Muscle of arm (tissue), 12 donors: ENCODE measurements around the gene SLC2A6. TPM values are rescaled to one million over a fixed set of nuclear protein-coding genes. Genes with fewer than 3 reads are reported as not detected.

Source experiments
- DNase-seq: peaks from one replicate; pipeline ENCODE4 v3.0.0-alpha.2; 2013
- polyA plus RNA-seq, 12 donors: library from polyadenylated mRNA; unstranded; fragments of 120-200 nt; gene quantifications; one replicate each; pipeline ENCODE4 v1.2.1, GENCODE V29; 2013; ENCODE audit not compliant: insufficient read length in 12 of 12

SLC2A6 gene
- polyA plus RNA-seq, 12 donors = 0.87 to 1.6 (median 1.1) TPM; not detected in 2

DNA sequence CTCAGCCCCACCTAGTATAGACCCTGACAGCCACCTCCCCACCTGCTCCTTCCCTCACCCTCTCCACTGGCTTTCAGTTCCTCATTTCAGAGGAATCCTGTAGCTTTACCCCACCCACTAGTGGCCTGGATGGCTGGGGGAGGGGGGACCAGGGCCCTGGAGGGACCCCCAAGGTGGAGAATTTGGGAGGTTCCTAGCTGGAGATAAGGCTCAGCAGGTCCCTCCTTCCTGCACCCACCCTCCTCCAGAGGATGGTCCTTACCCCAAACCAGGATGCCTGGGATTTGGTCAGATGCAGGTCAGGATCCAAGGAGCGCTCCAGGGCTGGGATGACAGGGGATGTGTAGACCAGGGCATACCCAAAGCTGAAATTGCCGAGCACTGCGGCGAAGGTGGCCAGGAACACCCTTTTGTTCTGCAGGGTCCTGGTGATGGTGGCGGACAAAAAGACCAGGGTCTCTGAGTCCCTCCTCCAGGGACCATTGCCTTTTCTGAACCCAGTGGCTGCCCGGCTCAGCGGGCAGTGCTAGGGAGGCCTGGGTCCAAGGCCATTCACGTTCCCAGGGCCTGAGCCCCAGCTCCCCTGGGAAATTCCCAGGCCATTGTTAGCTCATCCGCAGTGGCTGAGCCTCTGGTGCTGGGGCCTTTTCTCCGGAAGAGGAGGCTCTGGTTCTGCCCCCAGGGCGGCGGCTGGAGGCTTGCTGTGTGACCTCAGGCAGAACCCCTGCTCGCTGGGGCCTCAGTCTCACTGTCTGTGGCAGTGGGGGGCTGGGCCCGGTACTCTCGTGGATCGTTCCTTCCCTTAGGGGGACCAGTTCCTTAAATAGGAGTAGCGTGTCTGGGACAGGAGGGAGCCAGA, 678 bp downstream of the SLC2A6 start:
- no peak for DNase-seq

GRCh38 chr9:133477461-133477860, 1.4 kb downstream of the SLC2A6 start:
- DNase-seq = no peak

GRCh38 chr9:133476941-133477340, 2.0 kb downstream of the SLC2A6 start:
- no peak for DNase-seq

GRCh38 chr9:133476036-133476931, 2.6 kb downstream of the SLC2A6 start:
- no peak for DNase-seq

DNA sequence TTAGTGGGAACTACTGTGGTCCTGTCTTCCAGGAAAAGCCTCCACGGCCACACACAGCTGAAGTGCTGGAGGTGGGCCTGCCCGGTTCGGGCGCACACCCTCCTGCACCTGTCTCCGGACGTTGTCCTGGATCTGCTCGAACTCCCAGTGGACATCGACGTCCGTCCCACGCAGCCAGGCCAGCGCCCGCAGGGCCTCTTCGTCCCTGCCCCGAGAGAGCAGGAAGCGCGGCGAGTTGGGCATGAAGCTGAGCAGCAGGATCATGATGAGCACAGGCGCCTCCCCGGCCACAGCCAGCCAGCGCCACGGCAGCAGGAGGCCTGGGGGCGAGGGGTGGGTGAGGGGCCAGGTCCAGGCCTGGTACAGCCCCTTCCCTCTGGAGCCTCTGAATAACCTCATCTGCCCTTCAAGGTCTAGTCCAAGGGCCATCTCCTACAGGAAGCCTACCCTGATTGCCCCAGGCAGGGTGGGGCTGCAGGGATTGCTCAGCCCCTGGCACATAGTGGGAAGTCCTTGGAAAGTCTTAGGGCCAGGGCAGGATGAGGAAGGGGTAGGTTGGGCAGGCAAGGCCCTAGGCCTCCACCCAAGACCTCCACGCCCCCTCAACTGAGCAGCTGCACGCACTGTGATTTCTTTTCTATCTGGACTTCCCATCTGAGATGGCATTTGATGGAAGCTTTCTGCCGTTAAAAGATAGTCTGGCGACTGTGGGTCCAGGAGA, 3.4 kb downstream of the SLC2A6 start:
- DNase-seq = no peak

DNA sequence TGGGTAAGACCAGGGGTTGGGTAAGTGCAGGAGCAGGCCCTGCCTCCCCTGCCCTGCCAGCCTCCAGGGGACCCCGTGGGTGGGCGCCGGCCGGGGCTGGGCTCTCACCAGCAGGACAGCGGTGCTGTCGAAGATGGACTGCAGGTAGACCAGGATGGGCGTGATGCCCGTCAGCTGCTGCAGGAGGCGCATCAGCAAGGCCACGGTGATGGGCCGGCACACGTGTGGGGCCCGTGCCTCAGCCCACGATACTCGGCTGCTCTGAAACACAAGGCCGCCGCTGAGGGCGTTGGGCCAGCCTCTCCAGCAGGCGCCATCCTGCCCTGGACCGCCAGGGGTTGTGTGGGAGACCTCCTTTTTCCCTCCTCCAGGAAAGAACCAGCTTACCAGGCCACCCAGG, 4.0 kb downstream of the SLC2A6 start:
- no peak for DNase-seq

- DNase-seq = no peak
Observed at GRCh38 chr9:133474215-133474614, 4.7 kb downstream of the SLC2A6 start.

DNA sequence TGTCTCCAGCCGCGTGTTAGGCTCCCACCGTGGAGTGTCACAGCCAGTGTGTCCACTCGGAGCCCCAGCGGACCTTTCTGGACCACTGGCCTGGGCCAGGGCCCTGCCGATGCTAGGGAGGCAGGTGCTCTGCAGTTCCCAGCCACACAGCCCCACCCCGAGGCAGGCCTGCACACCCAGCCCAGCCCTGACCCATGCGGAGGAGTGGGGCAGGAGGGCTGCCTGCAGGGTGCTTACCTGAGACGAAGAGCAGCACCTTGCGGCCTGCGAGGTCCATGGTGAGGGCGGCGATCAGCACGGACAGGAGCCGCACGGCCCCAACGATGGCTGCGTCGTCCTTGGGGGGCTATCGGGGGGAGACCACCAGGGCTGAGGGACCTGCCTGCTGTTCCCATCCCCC, 5.2 kb downstream of the SLC2A6 start:
- no peak for DNase-seq

- no peak for DNase-seq
Observed at GRCh38 chr9:133472753-133473378, 6.0 kb downstream of the SLC2A6 start.

- no peak for DNase-seq
Observed at GRCh38 chr9:133472277-133472645, 6.6 kb downstream of the SLC2A6 start.

- no peak for DNase-seq
Observed at GRCh38 chr9:133471551-133472276, 7.2 kb downstream of the SLC2A6 start.

GRCh38 chr9:133470988-133471387, 7.9 kb downstream of the SLC2A6 start:
- no peak for DNase-seq

GRCh38 chr9:133470427-133470924, 8.4 kb downstream of the SLC2A6 start:
- no peak for DNase-seq

DNA sequence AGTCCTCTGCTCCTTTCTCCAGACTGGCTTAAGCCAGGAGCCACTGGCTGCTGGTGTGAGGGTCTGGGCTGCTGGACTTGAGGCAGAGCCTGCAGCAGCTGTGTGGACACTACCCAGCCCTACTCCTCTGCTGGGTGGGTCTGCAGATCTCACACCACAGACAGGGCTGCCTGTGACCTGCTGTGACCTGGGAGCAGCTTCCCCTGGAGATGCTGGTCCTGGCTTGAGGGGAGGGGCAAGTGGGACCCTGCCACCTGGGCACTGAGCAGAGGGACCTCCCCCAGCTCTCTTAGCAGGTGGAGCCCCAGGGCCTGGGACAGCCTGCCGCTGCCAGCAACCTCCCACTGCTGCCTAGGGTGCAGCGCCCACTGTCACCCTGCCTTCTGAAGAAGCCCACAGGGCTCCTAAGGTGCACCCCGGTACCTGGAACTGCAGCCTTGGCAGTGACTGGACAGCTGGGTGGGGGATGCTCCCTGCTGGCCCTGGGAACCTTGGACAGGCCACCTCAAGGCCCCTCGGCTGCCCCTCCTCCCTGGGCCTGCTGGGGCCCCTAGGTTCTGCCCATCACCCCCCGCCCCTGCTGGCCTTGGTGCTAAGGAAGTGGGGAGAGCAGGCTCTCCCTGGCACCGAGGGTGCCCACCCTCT, 10.0 kb downstream of the SLC2A6 start:
- DNase-seq = no peak

GRCh38 chr9:133468374-133468773, 10.5 kb downstream of the SLC2A6 start:
- no peak for DNase-seq

- no peak for DNase-seq
Observed at GRCh38 chr9:133467101-133467500, 11.8 kb downstream of the SLC2A6 start.

GRCh38 chr9:133465984-133466383, 12.9 kb downstream of the SLC2A6 start:
- DNase-seq = no peak

DNA sequence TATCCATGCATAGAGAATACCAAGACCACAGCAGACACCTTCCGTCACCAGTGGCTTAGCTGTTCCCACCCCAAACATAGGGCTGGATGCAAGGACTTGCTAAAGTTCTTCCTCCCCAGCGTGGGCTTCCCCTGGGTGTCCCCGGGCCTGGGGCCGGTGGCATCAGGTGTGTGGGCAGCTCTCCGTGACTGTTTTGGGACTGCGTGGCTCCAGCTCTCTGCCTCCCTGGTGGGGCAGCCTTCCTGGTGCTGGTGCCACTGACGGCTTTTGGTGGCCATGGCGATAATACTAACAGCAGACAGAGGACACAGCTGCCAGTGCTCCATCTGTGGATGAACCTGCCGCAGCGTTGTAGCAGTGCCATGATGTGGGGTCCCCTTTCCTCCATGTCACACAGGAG, 14.3 kb downstream of the SLC2A6 start:
- DNase-seq = no peak

GRCh38 chr9:133463864-133464615, 14.9 kb downstream of the SLC2A6 start:
- DNase-seq = no peak
